HL-60 (cell line): ENCODE data around the gene B3GALT4.

Source experiments
- CTCF ChIP-seq: IDR thresholded peaks from one replicate; pipeline ENCODE4 v1.5.1; 2011; ENCODE audit warnings: low read length, control low read depth, inconsistent platforms; ENCODE audit not compliant: insufficient read depth
- POLR2AphosphoS5 ChIP-seq: IDR thresholded peaks from 2 replicates; pipeline ENCODE4 v1.6.1; 2012; ENCODE audit warnings: low read depth
- REST ChIP-seq: IDR thresholded peaks from 2 replicates; pipeline ENCODE4 v1.6.1; 2012; ENCODE audit warnings: low read depth; ENCODE audit not compliant: insufficient replicate concordance

GRCh38 chr6:33237741-33238140, 39.2 kb upstream of the B3GALT4 start:
- no peak for TF ChIP-seq CTCF
- TF ChIP-seq REST = no peak
- TF ChIP-seq POLR2AphosphoS5 = no peak
